SU-DHL-6 (cell line): ENCODE measurements around the gene FAM3C.

Source experiments
- EZH2phosphoT487 ChIP-seq: fragments of 200-600 bp; sonication (generic), shearing (Covaris generic); conservative IDR thresholded peaks from 2 replicates; pipeline ENCODE4 v1.6.1; 2018; ENCODE audit warnings: mild to moderate bottlenecking, antibody characterized with exemption, low read length, moderate library complexity, mixed read lengths
- TF ChIP-seq, protein P1 (sequence below): fragments of 200-600 bp; sonication (generic); IDR thresholded peaks from one replicate; pipeline ENCODE4 v1.5.1; 2017; ENCODE audit warnings: antibody characterized with exemption, mild to moderate bottlenecking, low read length, moderate library complexity; ENCODE audit not compliant: insufficient read depth, poor library complexity, severe bottlenecking

DNA sequence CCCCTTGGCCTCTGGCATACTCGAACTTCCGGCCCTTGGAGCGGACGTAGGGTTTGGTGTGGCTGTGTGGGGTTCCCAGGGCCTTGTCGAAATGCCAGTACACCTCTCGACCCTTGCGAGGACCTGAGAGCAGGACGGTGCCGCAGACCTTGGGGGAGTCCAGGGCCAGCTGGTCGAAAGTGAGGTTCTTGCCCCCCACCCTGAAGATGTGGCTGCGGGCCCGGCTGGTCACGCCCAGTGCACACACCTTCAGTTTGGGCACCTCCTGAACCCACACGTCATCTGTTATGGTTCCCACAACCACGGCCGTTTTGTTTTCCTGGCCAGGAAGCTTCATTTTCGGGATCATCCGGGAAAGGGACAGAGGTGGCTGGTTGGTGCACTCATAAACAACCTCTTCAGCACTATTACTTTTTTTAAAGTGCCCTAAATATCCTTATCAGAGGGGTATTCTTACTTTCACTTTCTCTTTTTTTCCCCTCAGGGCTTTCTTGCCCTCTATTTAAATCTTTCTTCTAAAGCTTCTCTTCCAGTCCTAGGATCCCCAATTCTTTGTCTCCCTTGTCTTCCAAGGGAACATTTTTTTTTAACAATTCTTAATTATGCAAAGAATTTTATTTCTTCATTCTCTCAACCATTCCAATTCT lies 44.9 kb upstream of the FAM3C start:
- no peak for TF ChIP-seq EZH2phosphoT487
- TF ChIP-seq, protein P1, sequence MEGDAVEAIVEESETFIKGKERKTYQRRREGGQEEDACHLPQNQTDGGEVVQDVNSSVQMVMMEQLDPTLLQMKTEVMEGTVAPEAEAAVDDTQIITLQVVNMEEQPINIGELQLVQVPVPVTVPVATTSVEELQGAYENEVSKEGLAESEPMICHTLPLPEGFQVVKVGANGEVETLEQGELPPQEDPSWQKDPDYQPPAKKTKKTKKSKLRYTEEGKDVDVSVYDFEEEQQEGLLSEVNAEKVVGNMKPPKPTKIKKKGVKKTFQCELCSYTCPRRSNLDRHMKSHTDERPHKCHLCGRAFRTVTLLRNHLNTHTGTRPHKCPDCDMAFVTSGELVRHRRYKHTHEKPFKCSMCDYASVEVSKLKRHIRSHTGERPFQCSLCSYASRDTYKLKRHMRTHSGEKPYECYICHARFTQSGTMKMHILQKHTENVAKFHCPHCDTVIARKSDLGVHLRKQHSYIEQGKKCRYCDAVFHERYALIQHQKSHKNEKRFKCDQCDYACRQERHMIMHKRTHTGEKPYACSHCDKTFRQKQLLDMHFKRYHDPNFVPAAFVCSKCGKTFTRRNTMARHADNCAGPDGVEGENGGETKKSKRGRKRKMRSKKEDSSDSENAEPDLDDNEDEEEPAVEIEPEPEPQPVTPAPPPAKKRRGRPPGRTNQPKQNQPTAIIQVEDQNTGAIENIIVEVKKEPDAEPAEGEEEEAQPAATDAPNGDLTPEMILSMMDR, result no peak
